HG02623 (cell line): Measurements from ENCODE around the gene DLGAP1.

Source experiments
- ATAC-seq: cut with Tn5 transposase; IDR thresholded peaks from one replicate; pipeline ENCODE4 v1.9.1; 2021; ENCODE audit warnings: moderate library complexity; ENCODE audit not compliant: unreplicated experiment

Gene DLGAP1

DNA sequence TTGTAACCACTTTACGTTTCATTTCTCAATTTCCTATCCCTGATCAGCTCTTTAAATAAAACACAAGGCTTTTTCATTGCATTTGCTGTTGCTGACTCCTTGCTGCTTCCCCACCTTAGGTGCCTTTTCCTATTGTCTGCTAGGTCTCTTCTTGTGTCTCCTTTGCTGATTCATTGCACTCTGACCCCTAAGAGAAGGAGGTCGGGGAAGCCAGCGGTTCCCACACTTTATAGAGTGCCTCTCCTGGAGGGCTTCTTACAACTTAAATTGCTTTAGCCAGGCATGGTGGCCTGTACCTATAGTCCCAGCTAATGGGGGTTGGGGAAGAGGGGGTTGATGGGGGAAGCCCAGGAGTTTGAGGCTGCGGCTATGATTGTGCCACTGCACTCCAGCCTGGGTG is 495.0 kb downstream of the DLGAP1 start:
- no peak for ATAC-seq

- no peak for ATAC-seq
These were observed 503.1 kb downstream of the DLGAP1 start for GRCh38 chr18:3952031-3952430.

DNA sequence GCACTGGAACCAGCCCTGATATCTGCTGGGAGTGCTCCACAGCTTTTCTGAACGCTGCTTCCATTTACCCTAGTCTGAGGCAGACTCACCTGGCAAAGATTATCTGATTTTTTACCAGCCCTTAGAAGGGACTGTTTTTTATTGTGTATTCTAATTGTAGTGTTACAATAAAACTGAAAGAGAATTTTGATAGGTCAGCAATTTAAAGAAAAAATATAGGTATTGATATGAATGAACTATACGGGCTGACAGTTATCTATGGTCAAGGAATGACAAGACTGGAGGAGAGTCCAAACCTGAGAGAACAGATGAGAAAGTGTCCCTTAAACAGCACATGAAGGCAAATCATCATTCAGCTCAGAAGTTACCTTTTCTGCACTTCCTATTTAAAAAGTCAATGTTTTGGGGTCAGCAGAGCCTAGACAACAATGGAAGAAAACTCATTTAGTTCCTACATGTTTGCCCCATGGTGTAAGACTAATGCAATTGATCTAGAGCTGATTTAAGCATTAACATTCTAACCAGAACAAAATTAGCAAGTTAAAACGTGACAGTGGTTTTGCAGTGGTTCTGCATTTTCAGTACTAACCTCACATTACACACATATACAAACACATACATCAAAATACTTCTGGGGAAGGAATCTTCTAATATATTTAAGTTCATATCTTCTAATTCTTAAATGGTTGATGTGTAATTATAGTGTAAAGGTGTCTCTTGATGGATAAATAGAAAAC is 504.3 kb downstream of the DLGAP1 start:
- ATAC-seq: no peak

DNA sequence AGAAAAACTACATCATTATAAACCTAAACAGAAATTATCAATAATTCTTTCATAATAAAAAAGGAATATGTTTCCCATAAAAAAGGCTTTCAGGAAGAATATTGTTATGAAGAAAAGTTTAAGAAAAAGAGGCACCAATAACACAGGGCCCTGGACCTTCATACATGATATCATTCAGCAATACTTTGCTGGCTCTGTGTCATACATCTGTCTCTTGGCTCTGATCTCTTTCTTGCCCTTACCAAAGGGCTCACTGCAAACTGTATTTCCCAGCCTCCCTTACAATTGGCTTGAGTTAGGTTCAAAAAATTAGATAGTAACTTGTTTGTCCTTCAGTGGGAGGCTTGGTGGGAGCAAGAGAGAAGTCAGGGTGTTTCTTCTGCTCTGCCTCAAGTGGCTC is 506.1 kb downstream of the DLGAP1 start:
- ATAC-seq: no peak

DNA sequence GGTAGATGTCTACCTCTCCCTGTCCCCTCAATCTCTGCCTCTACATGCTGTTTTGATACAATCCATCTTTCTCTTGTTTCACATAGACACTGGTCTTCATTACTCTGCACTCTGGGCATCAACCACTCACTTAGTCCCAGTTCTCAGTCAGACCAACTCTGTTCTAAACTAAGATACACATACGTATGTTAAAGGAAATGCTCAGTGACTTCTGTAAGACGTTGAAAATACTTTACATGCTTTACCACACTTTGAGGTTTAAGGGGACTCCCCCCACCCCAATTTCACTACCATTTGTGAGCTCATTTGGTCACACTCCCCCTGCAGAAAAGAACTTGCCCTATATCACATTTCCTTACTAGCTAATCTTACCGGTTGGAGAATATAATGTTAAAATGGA is 507.7 kb downstream of the DLGAP1 start:
- ATAC-seq: no peak

GRCh38 chr18:3935305-3935704 is 519.8 kb downstream of the DLGAP1 start:
- ATAC-seq: no peak

- no peak for ATAC-seq
These were observed 522.8 kb downstream of the DLGAP1 start for GRCh38 chr18:3932276-3932675.

GRCh38 chr18:3931542-3932112 is 523.5 kb downstream of the DLGAP1 start:
- no peak for ATAC-seq

GRCh38 chr18:3931013-3931315 is 524.1 kb downstream of the DLGAP1 start:
- no peak for ATAC-seq

DNA sequence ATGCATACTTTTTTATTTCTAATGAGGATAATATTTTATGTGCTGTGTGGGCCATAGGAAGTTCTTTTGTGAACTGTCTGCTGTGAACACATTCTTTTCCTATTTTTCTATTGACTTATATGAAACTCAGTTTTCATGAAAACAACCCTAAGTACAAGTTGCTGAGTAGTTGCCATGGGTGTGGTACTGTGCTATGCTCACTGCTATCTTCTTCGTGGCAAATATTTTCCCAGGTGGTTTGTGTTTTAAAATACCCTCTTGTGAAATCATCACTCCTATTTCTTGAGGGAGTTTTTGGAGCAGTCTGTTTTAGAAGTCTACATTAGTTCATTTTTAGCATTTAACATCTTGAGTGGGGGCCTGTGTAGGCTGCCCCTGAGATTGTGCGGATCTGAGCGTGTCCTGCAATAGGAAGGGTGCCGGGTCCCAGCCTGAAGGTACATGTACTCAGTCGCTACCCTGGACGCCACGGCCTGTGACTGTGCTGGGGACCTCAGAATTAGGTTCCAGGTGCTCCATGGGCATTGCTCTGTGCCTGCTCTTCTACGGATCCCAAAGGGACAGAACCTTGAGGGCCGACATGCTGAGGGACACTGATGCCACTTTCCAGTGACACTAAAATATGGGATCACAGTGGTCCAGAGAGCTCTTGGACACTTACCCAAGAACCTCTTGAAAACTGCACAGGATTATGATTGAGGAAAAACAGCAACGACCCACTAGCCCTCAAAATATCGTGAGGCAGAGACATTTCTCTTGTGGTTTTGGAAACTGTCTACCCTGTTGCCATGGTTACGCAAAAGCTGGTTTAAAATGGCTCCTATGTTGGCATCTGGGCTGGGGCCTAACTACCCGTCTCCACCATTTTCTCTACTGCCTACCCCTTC is 524.7 kb downstream of the DLGAP1 start:
- no peak for ATAC-seq

DNA sequence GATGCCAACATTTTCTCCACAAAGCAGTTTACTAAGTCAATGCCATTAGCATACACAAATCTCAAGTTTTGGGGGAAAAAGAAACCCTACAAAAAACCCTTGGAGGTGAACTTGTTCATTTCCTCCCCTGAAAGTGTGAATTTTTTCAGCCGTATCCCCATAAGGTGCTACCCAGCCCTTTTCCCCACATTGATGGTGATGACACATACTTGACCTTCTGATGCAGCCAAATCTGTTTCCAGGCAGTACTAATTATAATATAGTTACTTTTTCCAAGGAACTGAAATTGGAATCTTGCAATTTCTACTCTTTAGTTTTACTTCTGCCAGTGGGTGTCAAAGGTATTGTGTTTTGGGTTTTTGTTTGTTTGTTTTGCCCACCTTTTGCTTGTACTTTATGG is 530.7 kb downstream of the DLGAP1 start:
- ATAC-seq: no peak

- no peak for ATAC-seq
These were observed 531.4 kb downstream of the DLGAP1 start for GRCh38 chr18:3923750-3924149.

GRCh38 chr18:3921826-3922225 is 533.3 kb downstream of the DLGAP1 start:
- no peak for ATAC-seq

GRCh38 chr18:3920832-3921231 is 534.3 kb downstream of the DLGAP1 start:
- no peak for ATAC-seq

GRCh38 chr18:3919396-3920061 is 535.6 kb downstream of the DLGAP1 start:
- no peak for ATAC-seq

DNA sequence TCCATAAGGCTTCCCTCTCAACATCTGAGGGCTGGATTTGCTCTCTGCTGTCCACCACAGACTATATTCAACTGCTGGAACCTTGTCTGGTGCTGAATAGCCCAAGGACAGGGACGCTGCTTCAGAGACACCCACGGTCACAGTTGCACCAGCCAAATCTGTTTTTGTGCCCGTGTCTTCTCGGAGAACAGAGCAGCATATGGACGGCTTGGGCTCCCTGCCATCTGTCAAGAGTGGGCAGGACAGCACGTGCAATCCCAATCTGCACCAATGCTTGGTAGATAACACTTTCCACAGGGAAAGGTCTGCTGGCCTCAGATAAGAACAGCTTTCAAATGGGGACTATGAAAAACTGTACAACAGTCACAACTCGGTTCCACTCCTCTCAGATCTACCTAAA is 539.0 kb downstream of the DLGAP1 start:
- no peak for ATAC-seq

DNA sequence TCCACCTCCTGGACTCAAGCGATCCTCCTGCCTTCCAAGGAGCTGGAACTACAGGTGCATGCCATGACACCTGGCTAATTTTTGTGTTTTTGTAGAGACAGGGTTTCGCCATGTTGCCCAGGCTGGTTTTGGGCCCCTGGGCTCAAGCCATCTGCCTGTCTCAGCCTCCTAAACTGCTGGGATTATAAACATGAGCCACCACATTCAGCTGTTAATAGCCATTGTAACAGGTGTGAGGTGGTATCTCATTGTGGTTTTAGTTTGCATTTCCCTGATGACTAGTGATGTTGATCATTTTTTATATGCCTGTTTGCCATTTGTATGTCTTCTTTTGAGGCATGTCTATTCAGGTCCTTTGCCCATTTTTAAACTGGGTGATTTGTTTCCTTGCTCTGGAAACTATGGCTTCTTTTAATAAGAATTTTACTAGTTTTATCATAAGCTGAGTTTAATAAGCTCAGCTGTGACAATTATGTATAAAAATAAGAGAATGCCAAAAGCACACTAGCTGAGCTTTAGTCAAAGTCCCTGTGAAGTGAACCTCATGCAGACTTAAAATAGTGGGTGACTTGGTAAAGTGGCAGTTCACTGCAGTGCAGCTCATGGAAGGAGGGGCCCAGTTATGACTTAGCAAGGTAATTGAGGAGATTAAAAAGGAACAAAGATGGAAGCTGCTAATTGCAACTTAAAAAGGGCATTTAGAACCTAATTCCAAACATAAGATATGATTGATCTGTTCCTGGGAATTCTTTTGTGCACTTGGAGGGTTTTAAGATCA is 540.1 kb downstream of the DLGAP1 start:
- ATAC-seq: no peak

GRCh38 chr18:3914109-3914508 is 541.0 kb downstream of the DLGAP1 start:
- ATAC-seq: no peak

DNA sequence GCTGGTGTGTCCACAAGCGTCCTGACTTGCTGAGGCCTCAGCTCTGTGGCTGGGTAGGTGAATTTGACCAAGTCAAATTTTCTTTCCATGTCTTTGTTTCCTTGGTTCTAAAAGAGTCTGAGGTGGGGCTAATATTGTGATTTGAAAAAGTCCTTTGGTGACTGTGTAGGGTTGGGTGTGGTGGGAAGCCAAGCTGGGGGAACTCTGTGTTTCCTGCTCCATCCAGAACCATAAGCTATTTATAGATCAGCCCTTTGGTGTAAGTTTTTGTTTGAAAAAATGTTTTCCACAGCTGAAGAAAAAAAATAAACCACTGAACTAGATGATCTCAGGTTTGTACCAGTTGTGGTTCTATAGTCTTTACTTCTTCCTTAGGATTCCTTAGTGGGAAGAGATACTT is 542.4 kb downstream of the DLGAP1 start:
- ATAC-seq: no peak

DNA sequence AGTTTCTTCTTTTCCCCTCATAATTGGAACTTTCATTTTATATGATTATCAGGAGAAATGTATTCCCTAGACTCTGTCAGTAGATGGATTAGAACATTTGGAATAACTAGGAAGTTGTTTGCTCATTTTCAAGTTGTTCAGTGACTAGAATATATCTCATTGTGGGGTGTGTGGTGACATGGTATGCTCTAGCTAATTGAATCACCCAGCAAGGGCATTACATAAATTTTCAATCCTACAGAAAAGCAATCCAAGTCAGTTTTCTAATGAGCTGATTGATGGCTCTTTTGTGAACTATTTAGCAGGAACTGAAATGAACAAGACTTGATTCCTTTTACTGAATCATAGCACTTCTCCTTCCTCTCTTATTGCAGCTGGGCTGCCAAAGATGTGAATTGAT is 543.7 kb downstream of the DLGAP1 start:
- ATAC-seq: no peak

DNA sequence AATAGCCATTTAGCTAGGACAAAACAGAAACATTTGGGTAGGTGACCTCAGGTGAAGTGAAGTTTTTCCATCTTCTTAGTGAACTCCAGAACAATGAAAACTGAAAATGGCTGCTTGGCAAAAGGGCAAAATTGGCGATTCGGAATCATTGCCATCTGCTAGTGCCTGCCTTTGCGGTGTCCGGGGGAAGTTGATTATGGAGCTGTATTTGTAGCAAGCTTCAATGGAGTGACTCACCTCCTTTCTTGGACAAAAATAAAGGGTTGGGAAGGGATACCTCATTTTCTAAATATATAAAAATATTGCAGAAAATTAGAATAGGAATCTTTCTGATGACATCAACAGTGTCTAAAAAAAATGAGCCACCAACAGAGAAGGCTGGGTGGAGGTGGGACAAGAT is 544.6 kb downstream of the DLGAP1 start:
- ATAC-seq: no peak
